ENCODE measurements around the gene RAI1.
A peak's percentile ranks its signal among the peaks of the same experiment; 100 is the strongest.
"Not testable (repeated sequence)": the region's sequence is repeated elsewhere in the genome, so short reads cannot be mapped to it uniquely, and the experiment has no call there.

RAI1 gene

GRCh38 chr17:17677299-17678040, 3.8 kb upstream of the RAI1 start:
- no peak for DNase-seq (ENCODE audit: low read depth)
- H3K4me3 ChIP-seq (replicated peaks; ENCODE audit: low read depth, low read length) = no peak overlapping the region
- TF ChIP-seq, protein P1, sequence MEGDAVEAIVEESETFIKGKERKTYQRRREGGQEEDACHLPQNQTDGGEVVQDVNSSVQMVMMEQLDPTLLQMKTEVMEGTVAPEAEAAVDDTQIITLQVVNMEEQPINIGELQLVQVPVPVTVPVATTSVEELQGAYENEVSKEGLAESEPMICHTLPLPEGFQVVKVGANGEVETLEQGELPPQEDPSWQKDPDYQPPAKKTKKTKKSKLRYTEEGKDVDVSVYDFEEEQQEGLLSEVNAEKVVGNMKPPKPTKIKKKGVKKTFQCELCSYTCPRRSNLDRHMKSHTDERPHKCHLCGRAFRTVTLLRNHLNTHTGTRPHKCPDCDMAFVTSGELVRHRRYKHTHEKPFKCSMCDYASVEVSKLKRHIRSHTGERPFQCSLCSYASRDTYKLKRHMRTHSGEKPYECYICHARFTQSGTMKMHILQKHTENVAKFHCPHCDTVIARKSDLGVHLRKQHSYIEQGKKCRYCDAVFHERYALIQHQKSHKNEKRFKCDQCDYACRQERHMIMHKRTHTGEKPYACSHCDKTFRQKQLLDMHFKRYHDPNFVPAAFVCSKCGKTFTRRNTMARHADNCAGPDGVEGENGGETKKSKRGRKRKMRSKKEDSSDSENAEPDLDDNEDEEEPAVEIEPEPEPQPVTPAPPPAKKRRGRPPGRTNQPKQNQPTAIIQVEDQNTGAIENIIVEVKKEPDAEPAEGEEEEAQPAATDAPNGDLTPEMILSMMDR (IDR thresholded peaks at IDR 0.05; ENCODE audit: low read length, missing control alignments) = no peak

GRCh38 chr17:17678063-17678699, 3.1 kb upstream of the RAI1 start:
- not testable (repeated sequence) for H3K4me3 ChIP-seq (replicated peaks; ENCODE audit: low read depth, low read length); DNase-seq (ENCODE audit: low read depth)

GRCh38 chr17:17679243-17679642, 2.0 kb upstream of the RAI1 start:
- DNase-seq (ENCODE audit: low read depth) = no peak
- no peak overlapping the region for H3K4me3 ChIP-seq (replicated peaks; ENCODE audit: low read depth, low read length)
- TF ChIP-seq, protein P1 (IDR thresholded peaks at IDR 0.05; ENCODE audit: low read length, missing control alignments) = no peak

DNA sequence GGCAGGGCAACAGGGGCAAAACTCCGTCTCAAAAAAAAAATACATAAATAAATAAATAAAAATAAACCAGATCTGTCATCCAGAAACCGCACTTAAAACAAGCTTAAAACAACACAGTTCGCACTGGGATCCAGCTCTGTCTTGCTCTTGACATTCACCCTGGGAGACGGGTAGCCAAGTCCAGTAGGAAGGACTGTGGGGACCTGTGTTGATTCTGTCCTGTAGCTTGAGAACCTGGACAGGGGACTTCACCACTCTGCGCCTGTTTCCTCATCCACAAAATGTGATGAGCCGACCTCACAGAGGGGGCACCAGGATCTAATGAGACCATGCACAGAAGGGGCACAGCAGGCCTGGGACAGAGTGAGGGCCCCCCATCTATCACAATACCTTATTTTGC, 1.5 kb upstream of the RAI1 start:
- TF ChIP-seq, protein P1 (IDR thresholded peaks at IDR 0.05; ENCODE audit: low read length, missing control alignments) = no peak
- H3K4me3 ChIP-seq (replicated peaks; ENCODE audit: low read depth, low read length) = no peak overlapping the region

DNA sequence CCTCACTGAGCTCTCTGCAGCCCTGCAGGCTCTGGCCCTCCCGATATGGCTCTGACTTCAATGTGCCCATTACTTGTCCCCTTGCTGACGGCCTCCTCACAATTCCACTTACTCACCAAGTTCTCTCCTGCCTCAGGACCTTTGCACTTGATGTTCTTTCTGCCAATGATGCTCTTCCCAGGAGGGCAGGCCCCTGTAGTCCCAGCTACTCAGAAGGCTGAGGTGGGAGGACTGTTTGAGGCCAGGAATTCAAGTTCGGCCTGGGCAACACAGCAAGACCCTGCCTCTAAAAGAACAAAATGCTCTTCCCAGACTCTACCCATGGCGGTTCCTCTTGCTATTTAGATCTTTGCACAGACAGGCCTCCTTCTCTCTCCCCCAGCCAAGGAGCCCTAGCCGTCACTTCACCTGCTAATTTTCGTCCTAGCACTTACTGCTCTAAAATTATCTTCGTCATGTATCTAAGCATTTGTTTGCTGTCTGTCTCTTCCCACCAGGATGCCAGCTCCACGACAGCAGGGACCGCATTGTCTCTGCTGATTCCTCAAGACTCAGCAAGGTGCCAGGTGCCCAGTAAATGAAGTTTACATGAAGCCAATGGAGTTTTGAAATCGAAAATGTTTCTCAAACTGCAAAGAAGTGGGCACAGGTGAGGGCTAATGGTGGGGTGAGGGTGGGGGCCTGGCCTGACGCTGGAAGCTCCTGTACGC, 626 bp upstream of the RAI1 start:
- no peak for DNase-seq (ENCODE audit: low read depth)
- H3K4me3 ChIP-seq (replicated peaks; ENCODE audit: low read depth, low read length) = peak overlapping the region; percentile 14
- TF ChIP-seq, protein P1 (IDR thresholded peaks at IDR 0.05; ENCODE audit: low read length, missing control alignments) = no peak

More for the DNA sequence above, 1.5 kb upstream of the RAI1 start:
- no peak for DNase-seq (ENCODE audit: low read depth)

GRCh38 chr17:17681744-17682292, 560 bp downstream of the RAI1 start:
- TF ChIP-seq, protein P1 (IDR thresholded peaks at IDR 0.05; ENCODE audit: low read length, missing control alignments) = no peak
- H3K4me3 ChIP-seq (replicated peaks; ENCODE audit: low read depth, low read length) = peak overlapping the region; percentile 73
- DNase-seq (ENCODE audit: low read depth) = no peak

GRCh38 chr17:17682293-17682736, 1.1 kb downstream of the RAI1 start:
- no peak for DNase-seq (ENCODE audit: low read depth)
- H3K4me3 ChIP-seq (replicated peaks; ENCODE audit: low read depth, low read length) = peak overlapping the region; percentile 73
- TF ChIP-seq, protein P1 (IDR thresholded peaks at IDR 0.05; ENCODE audit: low read length, missing control alignments) = no peak
